MCF 10A (cell line): ENCODE measurements around the gene GNL1. TPM values are rescaled to one million over a fixed set of nuclear protein-coding genes. Genes with fewer than 3 reads are reported as not detected.

Experiments
- BruUV-seq: library from RNA; stranded (reverse); fragments of 400-500 nt; replicated peaks from 2 replicates; lab custom pipeline; 2021; lab: Mats Ljungman, UMichigan
- CTCF ChIA-PET: fragments of 300-600 bp; sonication (Branson Sonifier 250); formaldehyde crosslinking; extraction: SDS; loops from one replicate; lab custom pipeline; 2021; ENCODE audit warnings: antibody characterized with exemption, inconsistent platforms; lab: Yijun Ruan, JAX
- POLR2A ChIA-PET: fragments of 300-600, 350-650 bp; sonication (Branson Sonifier 250); formaldehyde crosslinking; extraction: SDS; loops from one replicate; lab custom pipeline; 2020; ENCODE audit warnings: antibody characterized with exemption, inconsistent platforms; lab: Yijun Ruan, JAX
- DNase-seq: peaks from one replicate; pipeline ENCODE4 v3.0.0-alpha.2; 2018; ENCODE audit not compliant: unreplicated experiment
- H3K27ac Mint-ChIP-seq: one replicate; pipeline ENCODE4 v1.8.0; 2022; ENCODE audit warnings: mild to moderate bottlenecking, low read depth, mixed read lengths; ENCODE audit not compliant: unreplicated experiment
- H3K27me3 Mint-ChIP-seq: one replicate; pipeline ENCODE4 v1.8.0; 2022; ENCODE audit warnings: mixed read lengths; ENCODE audit not compliant: insufficient read depth, unreplicated experiment
- H3K36me3 Mint-ChIP-seq: one replicate; pipeline ENCODE4 v1.8.0; 2022; ENCODE audit warnings: mild to moderate bottlenecking, moderate library complexity, mixed read lengths; ENCODE audit not compliant: insufficient read depth, unreplicated experiment
- H3K4me1 Mint-ChIP-seq: one replicate; pipeline ENCODE4 v1.8.0; 2022; ENCODE audit warnings: mixed read lengths; ENCODE audit not compliant: insufficient read depth, unreplicated experiment
- H3K4me3 Mint-ChIP-seq: one replicate; pipeline ENCODE4 v1.8.0; 2022; ENCODE audit warnings: mild to moderate bottlenecking, moderate library complexity, mixed read lengths; ENCODE audit not compliant: unreplicated experiment
- H3K9me3 Mint-ChIP-seq: one replicate; pipeline ENCODE4 v1.8.0; 2022; ENCODE audit warnings: mixed read lengths; ENCODE audit not compliant: unreplicated experiment
- intact Hi-C: fragments of 100-400 bp; cut with micrococcal nuclease; formaldehyde crosslinking; loops from 2 replicates; pipeline ENCODE4 v1.14.1; 2022
- total RNA-seq: library from RNA; stranded (reverse); gene quantifications from 2 replicates; pipeline ENCODE4 v1.2.3, GENCODE V29; 2022
- TF ChIP-seq, protein P1 (sequence below): fragments of 200-600 bp; IDR thresholded peaks from one replicate; pipeline ENCODE4 v1.8.0; 2022; ENCODE audit warnings: antibody characterized with exemption, mild to moderate bottlenecking; ENCODE audit not compliant: unreplicated experiment

GNL1 gene
- total RNA-seq, 1 experiment from 2014 or later: 76.8 TPM

DNA sequence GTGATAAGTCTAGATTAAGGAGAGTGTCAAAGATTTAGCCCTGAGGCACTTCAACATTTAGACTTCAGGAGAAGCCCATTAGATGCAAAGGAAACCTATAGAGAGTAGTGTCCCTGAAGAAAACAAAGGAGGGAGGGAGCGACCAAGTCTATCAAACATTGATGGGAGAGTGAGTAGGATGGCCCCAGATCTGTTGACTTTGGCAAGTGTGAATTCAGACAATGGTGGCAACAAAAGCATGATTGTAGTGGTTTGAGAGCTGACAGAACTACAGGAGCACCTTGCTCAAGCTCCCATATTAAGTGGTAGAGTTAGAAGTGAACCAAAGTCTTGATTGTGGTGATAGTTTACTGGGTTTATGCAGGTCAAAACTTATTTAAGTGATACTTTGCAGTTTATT is 14.0 kb upstream of the GNL1 start:
- Mint-ChIP-seq H3K4me3 (peak overlapping the region; percentile 92), H3K27ac (no peak overlapping the region), H3K4me1 (peaks cover 43% of the 10 kb centered on the region), H3K27me3 (no peaks in the 10 kb centered on the region), H3K9me3 (no peaks in the 10 kb centered on the region), H3K36me3 (peaks cover 25% of the 10 kb centered on the region)
- intact Hi-C loops: no loop called here
- DNase-seq: no peak
- CTCF ChIA-PET: interaction anchor here (0.6 to 1.4 kb wide), 8 partner anchors 13 to 260 kb away, joined by 3 to 6 read pairs (median 4); partner anchors contain the start of genes GNL1 and PRR3
- POLR2A ChIA-PET: interaction anchor here (0.5 to 3.3 kb wide), 23 partner anchors 9 to 509 kb away, joined by 3 to 125 read pairs (median 4); partner anchors contain the start of genes GNL1, MRPS18B, NRM and PPP1R10
- TF ChIP-seq, protein P1, sequence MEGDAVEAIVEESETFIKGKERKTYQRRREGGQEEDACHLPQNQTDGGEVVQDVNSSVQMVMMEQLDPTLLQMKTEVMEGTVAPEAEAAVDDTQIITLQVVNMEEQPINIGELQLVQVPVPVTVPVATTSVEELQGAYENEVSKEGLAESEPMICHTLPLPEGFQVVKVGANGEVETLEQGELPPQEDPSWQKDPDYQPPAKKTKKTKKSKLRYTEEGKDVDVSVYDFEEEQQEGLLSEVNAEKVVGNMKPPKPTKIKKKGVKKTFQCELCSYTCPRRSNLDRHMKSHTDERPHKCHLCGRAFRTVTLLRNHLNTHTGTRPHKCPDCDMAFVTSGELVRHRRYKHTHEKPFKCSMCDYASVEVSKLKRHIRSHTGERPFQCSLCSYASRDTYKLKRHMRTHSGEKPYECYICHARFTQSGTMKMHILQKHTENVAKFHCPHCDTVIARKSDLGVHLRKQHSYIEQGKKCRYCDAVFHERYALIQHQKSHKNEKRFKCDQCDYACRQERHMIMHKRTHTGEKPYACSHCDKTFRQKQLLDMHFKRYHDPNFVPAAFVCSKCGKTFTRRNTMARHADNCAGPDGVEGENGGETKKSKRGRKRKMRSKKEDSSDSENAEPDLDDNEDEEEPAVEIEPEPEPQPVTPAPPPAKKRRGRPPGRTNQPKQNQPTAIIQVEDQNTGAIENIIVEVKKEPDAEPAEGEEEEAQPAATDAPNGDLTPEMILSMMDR: no peak
- no TSS peak for BruUV-seq

DNA sequence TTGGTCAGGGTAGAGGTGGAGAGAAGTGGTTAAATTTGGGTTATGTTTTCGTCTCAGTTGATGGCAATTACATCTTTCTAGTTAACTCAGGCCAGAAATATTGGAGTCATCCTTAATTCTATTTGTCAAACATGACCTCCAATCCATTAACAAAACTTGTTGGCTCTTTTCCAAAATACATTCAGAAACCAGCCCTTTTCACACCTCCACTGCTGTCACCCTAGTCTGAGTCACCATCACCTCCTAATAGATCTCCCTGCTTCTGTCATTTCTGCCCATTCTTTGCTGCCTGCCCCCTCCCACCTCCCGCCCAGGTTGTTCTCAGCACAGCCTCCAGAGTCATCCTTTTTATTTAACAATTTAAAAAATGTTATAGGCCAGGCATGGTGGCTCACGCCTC is 12.0 kb upstream of the GNL1 start:
- H3K36me3 Mint-ChIP-seq: peaks cover 24% of the 10 kb centered on the region
- DNase-seq: no peak
- ChIA-PET POLR2A (interaction anchor here (3.4 kb wide), 1 partner anchor 11 kb away, joined by 48 read pairs; the partner anchor contains the start of genes GNL1 and PRR3), CTCF (interaction anchor here (1.1 kb wide), 1 partner anchor 85 kb away, joined by 4 read pairs; no protein-coding TSS in a partner anchor)
- H3K4me3 Mint-ChIP-seq: no peak overlapping the region
- intact Hi-C loops: no loop called here
- no peak overlapping the region for H3K27ac Mint-ChIP-seq
- H3K27me3 Mint-ChIP-seq: no peaks in the 10 kb centered on the region
- TF ChIP-seq, protein P1: no peak
- peaks cover 44% of the 10 kb centered on the region for H3K4me1 Mint-ChIP-seq
- H3K9me3 Mint-ChIP-seq: no peaks in the 10 kb centered on the region
- BruUV-seq: no TSS peak

DNA sequence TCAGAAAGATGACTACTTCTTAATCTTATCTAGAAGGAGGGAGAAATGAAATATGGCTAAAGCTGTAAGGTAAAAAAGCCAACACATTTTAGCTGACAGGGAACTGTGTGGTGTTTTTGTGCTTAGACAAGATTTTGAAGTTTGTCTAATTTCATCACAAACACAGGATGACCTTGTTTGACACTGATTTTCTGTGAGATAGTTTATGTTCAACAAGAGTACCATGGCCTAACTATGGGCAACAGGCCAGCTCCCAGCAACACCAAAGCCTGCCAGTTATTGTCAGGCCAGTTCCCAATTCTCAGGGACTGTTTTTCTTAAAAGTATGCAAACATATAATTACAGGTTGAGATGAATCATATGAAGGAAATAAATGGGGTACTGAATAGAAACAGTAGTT is 9.5 kb upstream of the GNL1 start:
- H3K27me3 Mint-ChIP-seq: no peaks in the 10 kb centered on the region
- intact Hi-C loops: no loop called here
- no peaks in the 10 kb centered on the region for H3K9me3 Mint-ChIP-seq
- peak overlapping the region; percentile 28 for H3K27ac Mint-ChIP-seq
- DNase-seq: no peak
- H3K4me1 Mint-ChIP-seq: peaks cover 25% of the 10 kb centered on the region
- no peak overlapping the region for H3K4me3 Mint-ChIP-seq
- ChIA-PET POLR2A (interaction anchor here (0.5 to 3.4 kb wide), 4 partner anchors 8 to 344 kb away, joined by 3 to 48 read pairs (median 4); partner anchors contain the start of genes GNL1 and PRR3), CTCF (interaction anchor here (0.5 to 0.6 kb wide), 3 partner anchors 9 to 134 kb away, joined by 3 read pairs; no protein-coding TSS in a partner anchor)
- H3K36me3 Mint-ChIP-seq: peaks cover 35% of the 10 kb centered on the region
- BruUV-seq: no TSS peak
- TF ChIP-seq, protein P1: no peak

DNA sequence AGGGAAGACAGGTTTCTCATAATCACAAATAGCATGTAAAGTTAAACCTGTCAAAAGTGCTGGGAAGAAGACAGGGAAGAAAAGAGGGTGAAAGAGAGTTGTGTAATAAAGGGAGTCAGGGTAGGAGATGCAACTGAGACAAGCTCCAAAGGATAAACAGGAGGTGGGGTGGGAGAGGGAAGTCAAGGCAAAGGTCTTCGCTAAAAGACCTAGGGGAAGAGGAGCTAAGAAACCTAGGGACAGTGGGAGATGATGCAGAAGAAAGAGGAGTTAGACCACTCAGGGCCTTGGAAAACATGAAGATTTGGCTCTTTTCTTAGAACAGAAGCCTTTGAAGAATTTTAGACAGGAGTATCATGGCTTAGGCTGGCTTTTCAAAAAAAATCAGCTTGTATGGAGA is 7.8 kb upstream of the GNL1 start:
- CTCF ChIA-PET: interaction anchor here (0.5 to 1.2 kb wide), 4 partner anchors 22 to 1102 kb away, joined by 3 read pairs; no protein-coding TSS in a partner anchor
- Mint-ChIP-seq H3K27me3 (no peaks in the 10 kb centered on the region), H3K9me3 (no peaks in the 10 kb centered on the region), H3K4me1 (peaks cover 18% of the 10 kb centered on the region), H3K4me3 (no peak overlapping the region), H3K27ac (no peak overlapping the region), H3K36me3 (peaks cover 35% of the 10 kb centered on the region)
- intact Hi-C loops: no loop called here
- no TSS peak for BruUV-seq
- POLR2A ChIA-PET: no interaction called here
- TF ChIP-seq, protein P1: no peak
- DNase-seq: no peak
